K562 (cell line): ENCODE results near the gene CRABP2. TPM values are rescaled to one million over a fixed set of nuclear protein-coding genes. Genes with fewer than 3 reads are reported as not detected.

Experiments
- ATAC-seq: fragments of 200-7000 bp; cut with Tn5 transposase; 3 replicates; pipeline ENCODE4 v1.9.1; 2020; ENCODE audit warnings: moderate library complexity
- BruUV-seq: library from RNA; stranded (reverse); fragments of 400-500 nt; replicated peaks from 2 replicates; lab custom pipeline; 2021; lab: Mats Ljungman, UMichigan
- CTCF ChIA-PET: fragments of 300-600 bp; formaldehyde crosslinking; extraction: SDS; loops from one replicate; lab custom pipeline; 2021; ENCODE audit warnings: low intra/inter-chr PET ratio; lab: Yijun Ruan, JAX
- POLR2A ChIA-PET: fragments of 300-600, 350-650 bp; sonication (Branson Sonifier 250); formaldehyde crosslinking; extraction: SDS; loops from one replicate; lab custom pipeline; 2021; ENCODE audit warnings: antibody characterized with exemption, inconsistent platforms; lab: Yijun Ruan, JAX
- DNase-seq, 4 experiments: peaks; one replicate each; pipeline versions ENCODE4 v3.0.0 to v3.0.0-alpha.2; 2011 to 2018; ENCODE audit warnings: low spot score in 3 of 4, mixed read lengths in 3 of 4; ENCODE audit errors: extremely low read depth in 1 of 4
- FAIRE-seq: peaks from 2 replicates; lab custom pipeline; 2011; peaks lifted over from hg19 to GRCh38; lab: Jason Lieb, UNC
- H2AFZ ChIP-seq: 2 replicates; pipeline ENCODE4 v1.6.0; 2011; ENCODE audit warnings: low read depth, low read length, control low read depth, inconsistent platforms
- H3K27ac ChIP-seq: fragments of 200-600 bp; 3 replicates; pipeline ENCODE4 v1.8.0; 2011; ENCODE audit warnings: low read depth, mild to moderate bottlenecking, control low read depth, inconsistent platforms, low read length, moderate library complexity, mixed read lengths; ENCODE audit errors: extremely low read depth
- H3K27me3 ChIP-seq, 2 experiments: fragments of 300-600 bp in 1 of 2; 2 replicates in 1 of 2; 3 replicates in 1 of 2; pipeline versions ENCODE4 v1.6.0 to v1.8.0; 2011; ENCODE audit warnings: inconsistent platforms in 2 of 2, low read length in 2 of 2, mild to moderate bottlenecking in 1 of 2, mixed read lengths in 1 of 2, moderate library complexity in 1 of 2; ENCODE audit not compliant: control insufficient read depth in 2 of 2, insufficient read depth in 2 of 2
- H3K36me3 ChIP-seq: fragments of 300-600 bp; 3 replicates; pipeline ENCODE4 v1.8.0; 2011; ENCODE audit warnings: mild to moderate bottlenecking, low read length, inconsistent platforms; ENCODE audit not compliant: control insufficient read depth, insufficient read depth
- H3K4me1 ChIP-seq, 2 experiments: fragments of 200-600 bp in 1 of 2; replicated peaks in 1 of 2; 2 replicates in 1 of 2; 3 replicates in 1 of 2; pipeline versions ENCODE4 v1.5.1 to v1.8.0; 2011; ENCODE audit warnings: inconsistent platforms in 2 of 2, low read length in 2 of 2, mild to moderate bottlenecking in 1 of 2, mixed read lengths in 1 of 2, moderate library complexity in 1 of 2; ENCODE audit not compliant: control insufficient read depth in 2 of 2, insufficient read depth in 2 of 2
- H3K4me2 ChIP-seq: 2 replicates; pipeline ENCODE4 v1.6.1; 2011; ENCODE audit warnings: low read length, control low read depth, inconsistent platforms, mixed read lengths; ENCODE audit not compliant: insufficient read depth
- H3K4me3 ChIP-seq: fragments of 200-600 bp; sonication (generic), shearing (Covaris generic); 2 replicates; pipeline ENCODE4 v1.5.1; 2016; ENCODE audit warnings: control low read depth, inconsistent platforms
- H3K79me2 ChIP-seq: fragments of 200-600 bp; 3 replicates; pipeline ENCODE4 v1.8.0; 2011; ENCODE audit warnings: low read length, inconsistent platforms; ENCODE audit not compliant: control insufficient read depth, insufficient read depth
- H3K9ac ChIP-seq, 2 experiments: 2 replicates each; pipeline versions ENCODE4 v1.6.0 to v1.6.1; 2011; ENCODE audit warnings: low read depth in 2 of 2, low read length in 2 of 2, control low read depth in 1 of 2, inconsistent platforms in 1 of 2, mild to moderate bottlenecking in 1 of 2, mixed read lengths in 1 of 2; ENCODE audit not compliant: insufficient read depth in 1 of 2
- H3K9me1 ChIP-seq: one replicate; pipeline ENCODE4 v1.6.0; 2011; ENCODE audit warnings: inconsistent platforms, mild to moderate bottlenecking, low read length, moderate library complexity; ENCODE audit not compliant: control insufficient read depth, insufficient read depth
- H3K9me3 ChIP-seq: replicated peaks from 2 replicates; pipeline ENCODE4 v1.5.1; 2011; ENCODE audit warnings: low read depth, low read length, inconsistent platforms; ENCODE audit not compliant: control insufficient read depth, insufficient read depth
- H4K20me1 ChIP-seq: replicated peaks from 2 replicates; pipeline ENCODE4 v1.6.1; 2011; ENCODE audit warnings: low read length, inconsistent platforms, mixed read lengths; ENCODE audit not compliant: control insufficient read depth, insufficient read depth
- CBX8 ChIP-seq: fragments of 200-600 bp; sonication (generic); IDR thresholded peaks from 2 replicates; pipeline ENCODE4 v1.6.1; 2012; ENCODE audit warnings: borderline replicate concordance, mixed run types, low read depth, mild to moderate bottlenecking, moderate library complexity, mixed read lengths, low read length, control low read depth, inconsistent platforms; ENCODE audit not compliant: poor library complexity, severe bottlenecking; ENCODE audit errors: extremely low read depth
- CTCF ChIP-seq, 3 experiments: IDR thresholded peaks in 2 of 3; conservative IDR thresholded peaks in 1 of 3; 2 replicates each; pipeline ENCODE4 v1.5.1; 2011 to 2012; ENCODE audit warnings: low read length in 3 of 3, mild to moderate bottlenecking in 3 of 3, control low read depth in 2 of 3, improper control_type of control experiment in 1 of 3, inconsistent platforms in 1 of 3, low read depth in 1 of 3, mixed read lengths in 1 of 3, moderate library complexity in 1 of 3; ENCODE audit not compliant: insufficient read depth in 2 of 3
- FOSL1 ChIP-seq: fragments of 200-800 bp; sonication (Bioruptor generic); conservative IDR thresholded peaks from 2 replicates; pipeline ENCODE4 v1.6.1; 2016; ENCODE audit warnings: missing genetic modification characterization, missing compliant biosample characterization
- HDAC3 ChIP-seq: fragments of 450-650 bp; IDR thresholded peaks from 2 replicates; pipeline ENCODE4 v1.6.1; 2018; ENCODE audit warnings: borderline replicate concordance, mild to moderate bottlenecking, moderate library complexity; ENCODE audit not compliant: partially characterized antibody
- JUN ChIP-seq, 2 experiments: sonication (generic) in 1 of 2; formaldehyde crosslinking in 1 of 2; IDR thresholded peaks; 2 replicates each; pipeline versions ENCODE4 v1.6.1 to v1.8.0; 2012 to 2022; ENCODE audit warnings: borderline replicate concordance in 2 of 2, mild to moderate bottlenecking in 2 of 2, improper control_type of control experiment in 1 of 2, low read depth in 1 of 2, low read length in 1 of 2, missing genetic modification reagents in 1 of 2
- MED1 ChIP-seq: sonication (generic); formaldehyde crosslinking; IDR thresholded peaks from 2 replicates; pipeline ENCODE4 v1.8.1; 2023; ENCODE audit warnings: missing genetic modification reagents, borderline replicate concordance
- PBX2 ChIP-seq, 2 experiments: IDR thresholded peaks in 1 of 2; conservative IDR thresholded peaks in 1 of 2; 2 replicates each; pipeline ENCODE4 v1.6.1; 2016; ENCODE audit warnings: low read depth in 2 of 2, mild to moderate bottlenecking in 1 of 2, missing compliant biosample characterization in 1 of 2, missing genetic modification characterization in 1 of 2, moderate library complexity in 1 of 2
- PKNOX1 ChIP-seq: fragments of 450-650 bp; IDR thresholded peaks from 2 replicates; pipeline ENCODE4 v1.6.1; 2016
- WHSC1 ChIP-seq: IDR thresholded peaks from one replicate; pipeline ENCODE4 v1.6.1; 2012; ENCODE audit warnings: low read length, control low read depth, inconsistent platforms
- ZBTB8A ChIP-seq: fragments of 450-650 bp; IDR thresholded peaks from 2 replicates; pipeline ENCODE4 v1.6.1; 2018; ENCODE audit warnings: mild to moderate bottlenecking, moderate library complexity; ENCODE audit not compliant: partially characterized antibody
- ZNF395 ChIP-seq: fragments of 200-800 bp; sonication (Bioruptor generic); IDR thresholded peaks from 2 replicates; pipeline ENCODE4 v1.6.1; 2017; ENCODE audit warnings: missing genetic modification characterization, missing compliant biosample characterization
- WGBS: fragments of 100-300 bp; shearing (Covaris generic); methylation state at CpG from one replicate; pipeline ENCODE4 v1.1.6; 2016; ENCODE audit warnings: low coverage, mixed read lengths; ENCODE audit not compliant: insufficient coverage; ENCODE audit errors: missing lambda C conversion rate; 5-methylcytosine and 5-hydroxymethylcytosine counted together
- in situ Hi-C: fragments of 300-500 bp; cut with MboI; formaldehyde crosslinking; loops from 4 replicates; pipeline ENCODE4 v1.15.0; 2018; ENCODE audit warnings: inconsistent platforms, mixed read lengths
- intact Hi-C: fragments of 100-400 bp; cut with micrococcal nuclease; formaldehyde crosslinking; loops from 2 replicates; pipeline ENCODE4 v1.14.2; 2022
- polyA plus RNA-seq, 8 experiments: library from polyadenylated mRNA; depleted of rRNA in 4 of 8; stranded (reverse) in 5 of 8; unstranded in 3 of 8; fragments of >200 nt; fragmentation: Nextera tagmentation in 2 of 8; fragmentation: Illumina TruSeq in 1 of 8; extraction: Ambion mirVana in 2 of 8; extraction: Trizol in 1 of 8; gene quantifications; 2 replicates each; pipeline versions ENCODE4 v1.2.1 to v1.2.3, GENCODE V29; 2011 to 2014; ENCODE audit warnings: inconsistent platforms in 1 of 8, missing spikeins in 1 of 8
- total RNA-seq, 7 experiments: library from RNA; depleted of rRNA in 6 of 7; stranded (reverse); fragments of >200 nt in 6 of 7; fragmentation: Illumina TruSeq in 2 of 7; extraction: Trizol in 2 of 7; gene quantifications; 2 replicates each; pipeline versions ENCODE4 v1.2.1 to v1.2.3, GENCODE V29; 2011 to 2021; ENCODE audit warnings: low replicate concordance in 1 of 7

CRABP2 gene
- total and polyA plus RNA-seq, 9 of the 15 experiments (the other 6 are each of a cell fraction or from before 2014, with no cell fraction given), result 0.30 to 2.5 (median 0.82) TPM

- TF ChIP-seq CTCF (IDR thresholded peaks at IDR 0.05 in 2 of 3, conservative IDR thresholded peaks at IDR 0.05 in 1 of 3; ENCODE audit: insufficient read depth in 2 of 3, low read depth in 1 of 3, low read length in 3 of 3) (no peak), ZBTB8A (no peak), HDAC3 (no peak), WHSC1 (no peak)
These were observed 9.4 kb upstream of the CRABP2 start (continued) for GRCh38 chr1:156714830-156715229.

- Histone ChIP-seq H3K27me3 (no peaks in the 10 kb centered on the region), H3K79me2 (no peaks in the 10 kb centered on the region), H3K36me3 (no peaks in the 10 kb centered on the region), H3K9me1 (no peaks in the 10 kb centered on the region), H3K4me2 (no peak overlapping the region), H3K9me3 (no peaks in the 10 kb centered on the region), H2AFZ (no peak overlapping the region), H4K20me1 (no peaks in the 10 kb centered on the region), H3K27ac (no peak overlapping the region), H3K4me1 (no peaks in the 10 kb centered on the region; a peak in 1 of 5 replicates), H3K9ac (peak overlapping the region in 1 of 2 experiments; percentile 63; a peak in 1 of 4 replicates), H3K4me3 (no peak overlapping the region)
- intact Hi-C loops (no loop called here), in situ Hi-C loops (no loop called here)
- BruUV-seq, result no TSS peak
- DNase-seq (no peak), ATAC-seq (no peak; the same call in 2 of the 3 replicates), FAIRE-seq (peak; percentile 40)
- CTCF ChIA-PET, result no interaction called here
- WGBS, result 45% methylated on average over 3 of the region's 3 CpGs
- POLR2A ChIA-PET, result interaction anchor here (0.6 to 1.7 kb wide), 7 partner anchors 8 to 219 kb away, joined by 3 to 7 read pairs (median 4); partner anchors contain the start of genes ISG20L2 and METTL25B
- TF ChIP-seq MED1 (CRISPR knock-in tag), result no peak
- no peak for TF ChIP-seq FOSL1 (tag)
- no peak for TF ChIP-seq JUN (IDR thresholded peaks at IDR 0.05; ENCODE audit: borderline replicate concordance, low read depth, low read length)
- no peak for TF ChIP-seq JUN (CRISPR knock-in tag; IDR thresholded peaks at IDR 0.05; ENCODE audit: borderline replicate concordance)
- peak; percentile 43; the same call in 1 of the 2 replicates for TF ChIP-seq PKNOX1
- no peak for TF ChIP-seq ZNF395 (CRISPR knock-in tag)
- TF ChIP-seq CBX8, result no peak
- TF ChIP-seq PBX2 (CRISPR knock-in tag; IDR thresholded peaks at IDR 0.05; ENCODE audit: low read depth), result no peak
- TF ChIP-seq PBX2 (tag; conservative IDR thresholded peaks at IDR 0.05; ENCODE audit: low read depth), result peak; percentile 41; the same call in 1 of the 2 replicates
These were observed 7.2 kb upstream of the CRABP2 start for GRCh38 chr1:156712626-156713025.
